ENCODE measurements around the gene AGBL4. TPM values are rescaled to one million over a fixed set of nuclear protein-coding genes. Genes with fewer than 3 reads are reported as not detected.

The AGBL4 gene
- total RNA-seq, 1 experiment from 2014 or later: 0.33 TPM

- TF ChIP-seq CTCF (conservative IDR thresholded peaks at IDR 0.05; ENCODE audit: low read depth, low read length) (no peak), EZH2phosphoT487 (IDR thresholded peaks at IDR 0.05; ENCODE audit: borderline replicate concordance, low read length) (no peak), EZH2 (IDR thresholded peaks at IDR 0.05; ENCODE audit: low read length, unreplicated experiment) (no peak)
- Histone ChIP-seq H3K27ac (ENCODE audit: low read length) (no peak overlapping the region), H3K79me2 (ENCODE audit: low read length) (no peaks in the 10 kb centered on the region), H3F3A (ENCODE audit: low read length, unreplicated experiment) (no peaks in the 10 kb centered on the region), H3K9me3 (ENCODE audit: low read length) (peaks cover 27% of the 10 kb centered on the region; the same call in 1 of the 2 replicates), H2AFZ (ENCODE audit: low read length) (no peak overlapping the region), H4K20me1 (ENCODE audit: low read length) (no peaks in the 10 kb centered on the region), H3K4me2 (ENCODE audit: low read length) (no peak overlapping the region), H3K4me1 (ENCODE audit: insufficient read depth, low read length) (no peaks in the 10 kb centered on the region), H3K9ac (ENCODE audit: low read length) (no peak overlapping the region), H3K36me3 (ENCODE audit: low read depth, low read length) (no peaks in the 10 kb centered on the region; the same call in 1 of the 2 replicates), H3K9me2 (replicated peaks; ENCODE audit: low read length) (no peaks in the 10 kb centered on the region), H3K4me3 (ENCODE audit: low read length) (no peak overlapping the region), H3K27me3 (ENCODE audit: low read length) (no peaks in the 10 kb centered on the region)
- POLR2A ChIA-PET (ENCODE audit: unreplicated experiment): no interaction called here
- intact Hi-C loops (cut with micrococcal nuclease): no loop called here
- DNase-seq: no peak
- CTCF ChIA-PET: no interaction called here
- no peak for ATAC-seq
- no TSS peak for BruUV-seq (replicated peaks)
Observed at GRCh38 chr1:49842596-49842995, 181.2 kb downstream of the AGBL4 start.

GRCh38 chr1:49841767-49842166 is 182.0 kb downstream of the AGBL4 start:
- Histone ChIP-seq H3K9ac (ENCODE audit: low read length) (no peak overlapping the region), H3K27me3 (ENCODE audit: low read length) (no peaks in the 10 kb centered on the region), H3K9me2 (replicated peaks; ENCODE audit: low read length) (no peaks in the 10 kb centered on the region), H3K4me3 (ENCODE audit: low read length) (no peak overlapping the region), H3F3A (ENCODE audit: low read length, unreplicated experiment) (no peaks in the 10 kb centered on the region), H3K27ac (ENCODE audit: low read length) (no peak overlapping the region), H3K9me3 (ENCODE audit: low read length) (peaks cover 21% of the 10 kb centered on the region; the same call in 1 of the 2 replicates), H2AFZ (ENCODE audit: low read length) (no peak overlapping the region), H3K4me2 (ENCODE audit: low read length) (no peak overlapping the region), H3K4me1 (ENCODE audit: insufficient read depth, low read length) (no peaks in the 10 kb centered on the region), H3K79me2 (ENCODE audit: low read length) (no peaks in the 10 kb centered on the region), H3K36me3 (ENCODE audit: low read depth, low read length) (no peaks in the 10 kb centered on the region; the same call in 1 of the 2 replicates), H4K20me1 (ENCODE audit: low read length) (no peaks in the 10 kb centered on the region)
- ATAC-seq (no peak), DNase-seq (no peak)
- POLR2A ChIA-PET (ENCODE audit: unreplicated experiment): no interaction called here
- BruUV-seq (replicated peaks): no TSS peak
- intact Hi-C loops (cut with micrococcal nuclease): no loop called here
- CTCF ChIA-PET: no interaction called here
- TF ChIP-seq CTCF (conservative IDR thresholded peaks at IDR 0.05; ENCODE audit: low read depth, low read length) (no peak), EZH2phosphoT487 (IDR thresholded peaks at IDR 0.05; ENCODE audit: borderline replicate concordance, low read length) (no peak), EZH2 (IDR thresholded peaks at IDR 0.05; ENCODE audit: low read length, unreplicated experiment) (no peak)

- H3K4me1 ChIP-seq (ENCODE audit: insufficient read depth, low read length): no peaks in the 10 kb centered on the region
- H3F3A ChIP-seq (ENCODE audit: low read length, unreplicated experiment): no peaks in the 10 kb centered on the region
- intact Hi-C loops (cut with micrococcal nuclease): no loop called here
- no peak for DNase-seq
- ChIA-PET POLR2A (ENCODE audit: unreplicated experiment) (no interaction called here), CTCF (no interaction called here)
- H3K27me3 ChIP-seq (ENCODE audit: low read length): no peaks in the 10 kb centered on the region
- no TSS peak for BruUV-seq (replicated peaks)
- H3K9me3 ChIP-seq (ENCODE audit: low read length): no peaks in the 10 kb centered on the region
- H2AFZ ChIP-seq (ENCODE audit: low read length): no peak overlapping the region
- no peak overlapping the region for H3K4me2 ChIP-seq (ENCODE audit: low read length)
- no peaks in the 10 kb centered on the region for H3K9me2 ChIP-seq (replicated peaks; ENCODE audit: low read length)
- TF ChIP-seq EZH2phosphoT487 (IDR thresholded peaks at IDR 0.05; ENCODE audit: borderline replicate concordance, low read length) (no peak), EZH2 (IDR thresholded peaks at IDR 0.05; ENCODE audit: low read length, unreplicated experiment) (no peak), CTCF (conservative IDR thresholded peaks at IDR 0.05; ENCODE audit: low read depth, low read length) (no peak)
- no peak overlapping the region for H3K4me3 ChIP-seq (ENCODE audit: low read length)
- H3K9ac ChIP-seq (ENCODE audit: low read length): no peak overlapping the region
- no peak for ATAC-seq
- H3K79me2 ChIP-seq (ENCODE audit: low read length): no peaks in the 10 kb centered on the region
- H3K36me3 ChIP-seq (ENCODE audit: low read depth, low read length): no peaks in the 10 kb centered on the region
- no peaks in the 10 kb centered on the region for H4K20me1 ChIP-seq (ENCODE audit: low read length)
- H3K27ac ChIP-seq (ENCODE audit: low read length): no peak overlapping the region
Observed at GRCh38 chr1:49824261-49824660, 199.5 kb downstream of the AGBL4 start.
